Occipital lobe (tissue), 2 donors: ENCODE data around the gene BID. TPM values are rescaled to one million over a fixed set of nuclear protein-coding genes. Genes with fewer than 3 reads are reported as not detected.
A peak's percentile ranks its signal among the peaks of the same experiment; 100 is the strongest.

Experiments used
- DNase-seq: peaks from one replicate; lab custom pipeline; 2025; lab: John Stamatoyannopoulos, UW
- total RNA-seq: library from RNA; depleted of rRNA; stranded (reverse); fragments of >200 nt; gene quantifications from one replicate; pipeline ENCODE4 v1.2.3, GENCODE V29; 2014

Gene BID
- total RNA-seq, 1 donor from 2014 or later: 46.2 TPM

DNA sequence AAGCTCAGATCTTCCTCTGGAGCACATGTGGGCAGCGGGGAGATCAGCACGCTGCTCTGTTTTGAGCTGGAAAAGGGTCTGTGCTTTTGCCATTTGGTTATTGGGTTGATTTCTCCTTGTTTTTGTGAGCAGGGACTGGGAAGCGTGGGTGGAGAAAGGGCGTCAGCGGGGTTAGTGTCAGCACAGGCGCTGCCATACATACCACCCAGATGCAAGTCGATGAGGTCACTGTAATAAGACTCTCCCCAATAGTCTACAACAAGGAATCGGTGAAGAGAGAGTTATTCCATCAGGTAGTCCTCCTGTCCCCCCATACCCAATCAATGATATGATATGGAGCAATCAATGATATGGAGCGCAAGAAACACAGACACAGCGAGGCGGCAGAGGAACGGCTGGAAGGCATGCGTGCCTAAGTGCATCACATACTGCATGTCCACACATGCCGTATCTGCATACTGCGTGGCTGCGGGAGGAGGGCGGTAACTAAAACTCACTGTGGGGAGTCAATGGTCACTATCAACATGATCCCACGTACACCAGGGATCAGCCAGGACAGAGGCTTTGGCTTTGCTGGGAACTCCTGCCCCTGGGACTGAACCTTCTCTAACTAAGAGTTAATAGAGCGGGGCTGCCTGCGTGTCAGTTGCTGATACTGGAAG, 29.5 kb upstream of the BID start:
- no peak for DNase-seq

- DNase-seq: no peak
These were observed 28.6 kb upstream of the BID start for GRCh38 chr22:17802822-17803221.

DNA sequence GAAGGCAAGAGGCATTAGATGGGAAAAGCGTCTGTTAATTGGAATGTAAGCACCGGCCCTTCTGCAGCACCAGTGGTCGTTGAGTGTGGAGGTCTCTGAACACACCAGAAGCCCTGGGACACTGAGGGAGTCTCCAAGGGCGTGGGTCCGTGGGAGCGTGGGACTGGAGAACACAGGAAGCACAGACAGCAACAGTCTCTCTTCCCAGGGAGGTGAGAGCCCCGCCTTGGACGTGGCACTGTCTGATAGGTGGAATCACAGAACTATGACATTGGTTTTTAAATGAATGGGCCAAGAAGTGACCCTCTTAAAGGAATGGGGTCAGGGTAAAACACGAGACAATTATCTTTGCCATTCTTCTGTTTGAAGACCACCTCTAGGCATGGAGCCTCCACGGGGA, 28.1 kb upstream of the BID start:
- DNase-seq: no peak

GRCh38 chr22:17797721-17798559, 23.7 kb upstream of the BID start:
- no peak for DNase-seq

DNA sequence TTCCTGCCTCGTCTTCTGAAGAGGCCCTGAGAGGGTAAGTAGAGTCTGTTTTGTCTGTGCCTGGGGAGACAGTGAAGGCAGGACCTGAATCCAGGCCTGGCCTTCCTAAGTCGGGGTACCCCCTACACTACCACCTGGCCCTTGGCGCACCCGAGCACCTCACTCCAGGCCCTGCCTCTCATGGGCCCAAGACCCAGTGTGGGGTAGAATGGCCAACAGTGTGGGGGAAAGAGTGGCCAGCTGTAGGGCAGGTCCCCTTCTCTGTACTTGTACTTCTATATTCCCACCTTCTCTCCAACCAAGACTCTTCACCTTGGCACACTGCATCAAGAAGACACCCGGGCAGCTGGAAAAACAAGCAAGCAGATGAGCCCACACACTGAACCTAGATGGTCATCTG, 22.4 kb upstream of the BID start:
- no peak for DNase-seq

- no peak for DNase-seq
These were observed 21.6 kb upstream of the BID start for GRCh38 chr22:17795661-17796548.

- DNase-seq: no peak
These were observed 20.7 kb upstream of the BID start for GRCh38 chr22:17794726-17795542.

DNA sequence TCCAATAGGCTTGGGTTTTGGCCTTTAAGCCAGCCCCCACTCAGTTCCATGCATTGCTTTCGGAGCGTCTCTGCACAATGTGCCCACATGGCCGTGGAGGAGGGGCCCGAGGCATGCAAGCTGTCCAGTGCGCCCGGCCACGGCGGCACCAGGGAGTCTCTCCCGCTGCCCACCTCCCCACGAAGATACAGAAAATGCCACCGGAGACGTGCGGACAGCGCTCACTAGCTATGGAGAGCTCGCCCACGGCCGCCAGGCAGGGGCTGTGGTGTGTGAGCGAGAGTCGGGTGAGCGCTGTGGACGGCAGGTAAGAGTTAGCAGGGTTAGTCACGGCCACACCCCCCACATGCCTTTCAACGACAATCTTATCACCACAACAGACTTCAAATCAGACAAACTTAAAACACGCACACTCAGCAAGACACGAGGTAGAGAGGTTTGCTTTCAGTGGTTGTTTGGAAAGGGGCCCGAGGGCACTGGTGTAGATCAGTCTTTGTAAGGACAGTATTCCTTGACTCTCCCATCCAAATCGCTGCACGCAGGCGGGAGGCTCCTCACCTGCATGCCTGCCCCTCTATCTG, 18.7 kb upstream of the BID start:
- DNase-seq: no peak

DNA sequence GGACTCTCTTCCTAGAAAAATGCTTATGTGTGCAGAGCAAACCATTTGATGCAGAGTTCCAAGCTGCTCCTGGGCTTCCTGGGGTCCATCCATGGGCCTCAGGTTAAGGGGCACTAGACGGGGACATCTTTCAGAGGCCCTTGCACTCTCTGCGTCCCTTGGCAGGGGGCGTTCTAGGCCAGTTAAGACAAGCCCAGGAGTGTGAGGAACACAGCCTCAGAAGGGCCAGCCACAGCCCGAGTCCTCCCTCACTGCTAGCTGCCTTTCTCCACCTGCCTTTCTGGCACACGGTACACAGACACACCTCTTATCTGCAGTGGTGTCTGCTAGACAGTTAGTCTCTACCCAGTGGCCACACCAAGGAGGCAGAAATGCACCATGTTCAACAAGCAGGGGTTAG, 18.0 kb upstream of the BID start:
- no peak for DNase-seq

DNA sequence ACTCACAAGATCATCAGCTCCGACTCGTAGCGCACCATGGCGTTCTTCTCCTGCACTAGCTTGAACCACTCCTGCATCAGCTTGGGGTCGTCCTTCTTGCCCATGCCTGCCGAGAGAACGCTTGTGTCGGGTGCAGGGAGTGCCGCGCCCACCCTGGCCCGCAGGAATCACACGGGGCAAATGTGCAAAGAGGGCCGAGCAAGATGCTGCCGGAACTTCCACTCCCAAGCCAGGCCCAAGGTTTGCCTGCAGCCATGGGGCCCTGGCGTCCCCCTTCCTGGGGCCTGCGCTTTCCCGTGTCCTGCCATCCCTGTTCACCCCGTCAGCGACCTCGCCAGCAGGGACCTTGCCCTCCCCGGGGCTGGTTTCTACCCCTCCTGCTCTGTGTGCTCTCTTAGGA, 16.9 kb upstream of the BID start:
- no peak for DNase-seq

GRCh38 chr22:17789379-17790200, 15.3 kb upstream of the BID start:
- no peak for DNase-seq

- no peak for DNase-seq
These were observed 14.5 kb upstream of the BID start for GRCh38 chr22:17788528-17789378.

DNA sequence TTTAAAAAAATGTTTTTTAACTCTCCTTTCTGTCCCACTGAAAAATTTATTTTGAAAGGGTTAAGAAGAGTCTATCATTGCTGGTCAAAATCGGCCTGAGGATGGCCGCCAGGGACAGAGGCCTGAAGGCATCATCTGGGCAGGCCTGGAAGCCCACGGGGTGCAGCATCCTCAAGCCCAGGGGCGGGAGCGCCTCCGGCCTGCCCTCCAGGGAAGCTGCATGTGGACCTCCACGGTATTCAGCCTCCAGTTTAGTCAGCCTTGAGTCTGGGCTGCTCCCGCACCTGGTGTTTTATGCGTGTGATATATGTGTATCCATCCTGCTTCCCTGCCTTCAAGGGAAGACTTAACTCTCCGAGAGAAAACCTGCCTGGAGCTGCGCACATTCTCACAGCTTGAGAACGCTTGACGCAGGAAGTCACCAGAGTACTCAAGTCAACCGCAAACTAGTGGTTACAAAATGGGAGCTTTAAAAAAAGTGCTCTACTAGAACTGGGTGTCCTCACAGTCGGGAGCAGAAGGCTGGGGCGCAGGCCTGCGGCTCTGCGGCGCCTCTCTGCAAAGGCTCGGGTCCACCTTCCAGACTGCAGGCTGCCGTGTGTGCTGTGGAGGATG, 13.6 kb upstream of the BID start:
- DNase-seq: no peak

GRCh38 chr22:17787241-17787640, 13.0 kb upstream of the BID start:
- no peak for DNase-seq

DNA sequence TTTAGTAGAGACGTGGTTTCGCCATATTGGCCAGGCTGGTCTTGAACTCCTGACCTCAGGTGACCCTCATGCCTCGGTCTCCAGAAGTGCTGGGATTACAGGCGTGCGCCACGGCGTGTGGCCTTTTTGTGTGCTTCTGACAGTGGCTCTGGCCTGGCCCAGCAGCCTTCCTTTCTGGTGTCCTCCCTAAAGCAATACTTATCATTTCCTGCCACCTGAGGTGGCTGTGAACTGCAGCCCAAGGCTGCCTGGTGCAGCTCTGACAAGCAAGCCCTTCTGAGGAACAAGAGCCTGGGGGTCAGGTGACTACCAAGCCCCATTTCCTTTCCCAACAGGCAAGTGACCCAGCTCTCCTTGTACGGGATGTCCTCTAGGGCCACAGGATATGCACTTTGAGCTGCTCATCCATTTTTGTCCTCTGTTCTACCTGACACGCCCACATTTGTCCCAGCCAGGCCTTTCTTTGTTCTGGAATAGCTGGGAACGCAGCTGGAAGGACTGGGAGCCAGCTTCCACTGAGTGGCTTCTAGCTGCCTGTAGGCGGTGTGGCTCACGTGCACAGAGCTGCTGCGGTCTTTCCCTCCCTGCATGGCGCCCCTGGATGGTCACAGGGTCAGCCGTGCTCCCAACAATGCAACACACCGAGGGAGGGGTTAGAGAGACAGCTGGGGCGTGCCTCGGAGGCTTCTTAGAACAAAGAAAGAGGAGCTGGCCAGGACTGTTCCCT, 12.3 kb upstream of the BID start:
- peak; percentile 57 for DNase-seq

GRCh38 chr22:17785185-17786184, 11.2 kb upstream of the BID start:
- no peak for DNase-seq

GRCh38 chr22:17784776-17785175, 10.5 kb upstream of the BID start:
- DNase-seq: no peak
